ENCODE results near the gene SPOCK1. TPM values are rescaled to one million over a fixed set of nuclear protein-coding genes. Genes with fewer than 3 reads are reported as not detected.

The SPOCK1 gene
- total and polyA plus RNA-seq, 2 of the 13 experiments (the other 11 are each of a cell fraction or from before 2014, with no cell fraction given) = 0.18 to 0.29 TPM

GRCh38 chr5:137367951-137368350 lies 131.2 kb downstream of the SPOCK1 start:
- DNase-seq (ENCODE audit: low spot score) (no peak), ATAC-seq (no peak), FAIRE-seq (no peak)
- TF ChIP-seq GTF2F1 (IDR thresholded peaks at IDR 0.05; ENCODE audit: low read length) = no peak
- no peak for TF ChIP-seq HOXA3 (CRISPR knock-in tag; IDR thresholded peaks at IDR 0.05)
- TF ChIP-seq SCMH1 (CRISPR knock-in tag; IDR thresholded peaks at IDR 0.05; ENCODE audit: borderline replicate concordance) = no peak
- TF ChIP-seq HNRNPL (IDR thresholded peaks at IDR 0.05; ENCODE audit: low read depth, low read length) = no peak
- no peak for TF ChIP-seq ZNF569 (CRISPR knock-in tag; IDR thresholded peaks at IDR 0.05; ENCODE audit: borderline replicate concordance)
- no peak for TF ChIP-seq MYPOP (CRISPR knock-in tag; IDR thresholded peaks at IDR 0.05)
- TF ChIP-seq PHB2 (IDR thresholded peaks at IDR 0.05; ENCODE audit: partially characterized antibody) = no peak
- no peak for TF ChIP-seq MEIS1 (CRISPR knock-in tag; IDR thresholded peaks at IDR 0.05; ENCODE audit: borderline replicate concordance)
- no peak for TF ChIP-seq NPAS2 (CRISPR knock-in tag; IDR thresholded peaks at IDR 0.05; ENCODE audit: borderline replicate concordance)
- no peak for TF ChIP-seq ZFAT (CRISPR knock-in tag; conservative IDR thresholded peaks at IDR 0.05)
- TF ChIP-seq NBN (conservative IDR thresholded peaks at IDR 0.05) = no peak
- no peak for TF ChIP-seq ZSCAN21 (CRISPR knock-in tag; IDR thresholded peaks at IDR 0.05; ENCODE audit: borderline replicate concordance)
- WGBS (ENCODE audit: low lambda C conversion rate) = 0% methylated on average over 1 of the region's 1 CpG
- Histone ChIP-seq H3K4me2 (ENCODE audit: low read depth, low read length) (no peak overlapping the region), H3K4me3 (replicated peaks in 1 of 3; ENCODE audit: insufficient read depth in 1 of 3, low read depth in 2 of 3, low read length in 3 of 3) (no peak overlapping the region), H3K4me1 (ENCODE audit: insufficient read depth, low read length) (no peaks in the 10 kb centered on the region), H3K27ac (ENCODE audit: extremely low read length, insufficient read depth, low read length) (no peak overlapping the region), H3K27me3 (ENCODE audit: control insufficient read depth in 1 of 2, insufficient read depth in 2 of 2, low read length in 2 of 2) (no peaks in the 10 kb centered on the region; a peak in 1 of 5 replicates), H4K20me1 (ENCODE audit: insufficient read depth, low read length) (no peaks in the 10 kb centered on the region), H3K9ac (ENCODE audit: insufficient read depth, low read depth, low read length) (no peak overlapping the region), H3K79me2 (ENCODE audit: insufficient read depth, low read length) (no peaks in the 10 kb centered on the region), H3K36me3 (replicated peaks in 1 of 2; ENCODE audit: control insufficient read depth in 1 of 2, insufficient read depth in 2 of 2, low read length in 2 of 2) (no peaks in the 10 kb centered on the region), H2AFZ (ENCODE audit: low read length) (no peak overlapping the region), H3K9me3 (ENCODE audit: low read length) (no peaks in the 10 kb centered on the region)
- ChIA-PET POLR2A (no interaction called here), CTCF (ENCODE audit: low intra/inter-chr PET ratio, low total read pairs) (no interaction called here)
- BruUV-seq (replicated peaks) = no TSS peak
- intact Hi-C loops (cut with micrococcal nuclease; ENCODE audit: unreplicated experiment) = no loop called here
- in situ Hi-C loops (cut with HindIII; ENCODE audit: extremely low pct_ligation_motif_present, low pct_unique_long_range_greater_than_20kb) = no loop called here
